Measurements from ENCODE around the gene CASP12.

The CASP12 gene

DNA sequence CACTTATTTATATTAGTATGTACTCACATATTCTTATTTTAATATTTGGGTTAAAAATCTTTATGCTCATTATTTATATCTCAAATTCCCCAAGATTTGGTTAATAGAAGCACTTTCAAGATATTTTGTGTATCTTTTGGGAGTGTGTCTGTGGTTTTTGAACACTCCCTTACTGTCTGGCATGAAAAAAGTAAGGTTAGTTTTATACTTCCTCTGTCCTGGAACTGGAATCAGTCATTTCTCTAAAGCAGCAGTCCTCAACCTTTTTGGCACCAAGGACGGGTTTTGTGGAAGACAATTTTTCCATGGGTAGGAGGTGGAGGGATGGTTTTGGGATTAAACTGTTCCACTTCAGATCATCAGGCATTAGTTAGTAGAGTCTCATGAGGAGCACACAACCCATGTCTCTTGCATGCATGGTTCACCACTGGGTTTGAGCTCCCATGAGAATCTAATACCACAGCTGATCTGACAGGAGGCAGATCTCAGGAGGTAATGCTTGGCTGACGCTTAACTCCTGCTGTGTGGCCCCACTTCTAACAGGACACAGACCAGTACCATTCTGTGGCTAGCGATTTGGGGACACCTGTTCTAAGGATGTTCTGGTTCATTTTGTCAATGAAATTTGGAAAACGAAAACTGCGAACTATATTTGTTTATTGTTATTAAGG, 60.2 kb downstream of the CASP12 start:
- DNase-seq (ENCODE audit: low spot score) = no peak

DNA sequence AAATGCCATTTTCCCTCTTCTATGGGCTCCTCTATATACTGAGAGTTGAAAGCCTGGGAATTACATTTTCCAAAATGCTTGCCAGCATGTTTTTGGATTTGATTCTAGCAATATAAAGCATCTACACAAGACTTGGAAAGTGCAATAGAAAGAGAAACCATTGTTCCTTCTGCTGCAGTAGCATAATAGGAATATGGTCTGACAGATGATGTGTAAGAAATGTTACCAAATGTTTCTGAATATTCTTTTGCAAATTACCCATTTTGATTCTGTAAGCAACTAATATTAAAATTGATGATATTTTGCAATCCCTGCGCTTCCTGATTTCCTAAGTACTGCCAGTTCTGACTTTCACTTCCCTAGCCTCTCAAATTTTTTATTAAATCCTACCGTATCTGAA, 61.6 kb downstream of the CASP12 start:
- DNase-seq (ENCODE audit: low spot score) = no peak
